Measurements from ENCODE around the gene PPFIA4.
A peak's percentile ranks its signal among the peaks of the same experiment; 100 is the strongest.

Gene PPFIA4

DNA sequence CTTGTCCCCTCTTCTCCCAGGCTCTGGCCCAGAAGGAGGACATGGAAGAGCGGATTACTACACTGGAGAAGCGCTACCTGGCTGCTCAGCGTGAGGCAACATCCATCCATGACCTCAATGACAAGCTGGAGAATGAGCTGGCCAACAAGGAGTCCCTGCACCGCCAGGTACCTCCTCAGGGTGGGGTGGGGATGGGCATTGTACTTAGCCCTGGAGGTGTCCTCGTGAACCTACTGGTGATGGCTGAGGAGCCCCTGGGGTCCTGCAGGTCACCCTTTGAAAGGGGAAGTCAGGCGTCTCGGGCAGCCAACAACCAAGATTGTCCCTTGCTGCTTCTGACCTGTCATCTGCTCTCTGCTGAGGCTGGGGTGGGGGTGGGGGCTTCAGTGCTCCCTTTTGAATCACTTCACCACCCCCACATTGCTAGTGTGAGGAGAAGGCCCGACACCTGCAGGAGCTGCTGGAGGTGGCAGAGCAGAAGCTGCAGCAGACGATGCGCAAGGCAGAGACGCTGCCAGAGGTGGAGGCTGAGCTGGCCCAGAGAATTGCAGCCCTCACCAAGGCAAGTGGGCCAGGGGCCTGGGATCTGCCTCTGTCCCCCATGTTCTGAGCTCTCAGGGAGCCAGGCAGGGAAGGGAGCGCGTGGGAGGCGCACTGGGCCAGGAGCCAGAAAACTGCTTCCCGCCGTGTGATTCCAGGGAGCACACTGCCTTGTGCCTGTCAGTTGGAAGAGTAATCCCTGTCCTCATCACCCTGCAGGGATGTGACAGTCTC is 19.7 kb downstream of the PPFIA4 start:
- no peak overlapping the region for H3K4me3 ChIP-seq (ENCODE audit: low read depth, low read length)
- no peak for DNase-seq (ENCODE audit: low read depth, low spot score)
- in situ Hi-C loops (cut with HindIII; ENCODE audit: low sequenced_read_pairs), result no loop called here
- TF ChIP-seq CTCF (IDR thresholded peaks at IDR 0.05; ENCODE audit: low read depth, low read length), result no peak

GRCh38 chr1:203046984-203047630 is 20.8 kb downstream of the PPFIA4 start:
- in situ Hi-C loops (cut with HindIII; ENCODE audit: low sequenced_read_pairs), result no loop called here
- H3K4me3 ChIP-seq (ENCODE audit: low read depth, low read length), result no peak overlapping the region
- TF ChIP-seq CTCF (IDR thresholded peaks at IDR 0.05; ENCODE audit: low read depth, low read length), result no peak
- peak; percentile 59 for DNase-seq (ENCODE audit: low read depth, low spot score)

GRCh38 chr1:203048086-203048485 is 21.8 kb downstream of the PPFIA4 start:
- no peak for TF ChIP-seq CTCF (IDR thresholded peaks at IDR 0.05; ENCODE audit: low read depth, low read length)
- H3K4me3 ChIP-seq (ENCODE audit: low read depth, low read length), result no peak overlapping the region
- no peak for DNase-seq (ENCODE audit: low read depth, low spot score)
- in situ Hi-C loops (cut with HindIII; ENCODE audit: low sequenced_read_pairs), result no loop called here

GRCh38 chr1:203048555-203049051 is 22.3 kb downstream of the PPFIA4 start:
- no peak for TF ChIP-seq CTCF (IDR thresholded peaks at IDR 0.05; ENCODE audit: low read depth, low read length)
- in situ Hi-C loops (cut with HindIII; ENCODE audit: low sequenced_read_pairs), result no loop called here
- no peak overlapping the region for H3K4me3 ChIP-seq (ENCODE audit: low read depth, low read length)
- no peak for DNase-seq (ENCODE audit: low read depth, low spot score)

GRCh38 chr1:203049077-203049476 is 22.8 kb downstream of the PPFIA4 start:
- no peak overlapping the region for H3K4me3 ChIP-seq (ENCODE audit: low read depth, low read length)
- in situ Hi-C loops (cut with HindIII; ENCODE audit: low sequenced_read_pairs), result no loop called here
- no peak for TF ChIP-seq CTCF (IDR thresholded peaks at IDR 0.05; ENCODE audit: low read depth, low read length)
- DNase-seq (ENCODE audit: low read depth, low spot score), result no peak

DNA sequence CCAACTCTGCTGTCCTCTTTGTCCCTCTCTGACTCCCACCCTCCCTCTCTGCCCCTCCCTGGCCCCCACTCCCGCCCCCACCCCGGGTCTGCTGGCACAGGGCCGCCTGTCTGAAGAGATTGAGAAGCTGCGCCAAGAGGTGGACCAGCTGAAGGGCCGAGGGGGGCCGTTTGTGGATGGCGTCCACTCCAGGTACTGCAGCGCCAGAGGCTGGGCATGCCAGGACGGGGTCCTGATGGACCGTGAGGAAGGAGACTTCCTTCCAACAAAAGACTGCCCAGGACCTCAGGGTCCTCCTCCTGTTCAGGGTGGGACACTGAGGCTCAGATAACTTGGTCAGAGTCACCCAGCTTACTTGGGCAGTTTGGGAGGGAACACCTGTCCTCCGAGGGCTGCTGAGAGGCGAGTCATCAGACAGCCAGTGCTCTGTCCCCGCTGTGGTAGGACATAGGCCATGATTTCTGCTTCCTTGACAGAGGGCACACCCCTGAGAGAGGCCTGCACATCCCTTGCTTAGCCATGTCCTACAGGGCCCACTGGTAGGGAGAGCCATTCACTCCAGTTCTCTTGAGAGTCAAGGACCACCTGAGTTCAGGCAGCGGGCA is 23.4 kb downstream of the PPFIA4 start:
- in situ Hi-C loops (cut with HindIII; ENCODE audit: low sequenced_read_pairs), result no loop called here
- no peak for TF ChIP-seq CTCF (IDR thresholded peaks at IDR 0.05; ENCODE audit: low read depth, low read length)
- DNase-seq (ENCODE audit: low read depth, low spot score), result no peak
- no peak overlapping the region for H3K4me3 ChIP-seq (ENCODE audit: low read depth, low read length)

Data from astrocyte of the spinal cord (primary cell).